ENCODE data around the gene ARID3B. TPM values are rescaled to one million over a fixed set of nuclear protein-coding genes. Genes with fewer than 3 reads are reported as not detected.

Gene ARID3B
- total RNA-seq, 1 donor from 2014 or later: 31.5 TPM

DNA sequence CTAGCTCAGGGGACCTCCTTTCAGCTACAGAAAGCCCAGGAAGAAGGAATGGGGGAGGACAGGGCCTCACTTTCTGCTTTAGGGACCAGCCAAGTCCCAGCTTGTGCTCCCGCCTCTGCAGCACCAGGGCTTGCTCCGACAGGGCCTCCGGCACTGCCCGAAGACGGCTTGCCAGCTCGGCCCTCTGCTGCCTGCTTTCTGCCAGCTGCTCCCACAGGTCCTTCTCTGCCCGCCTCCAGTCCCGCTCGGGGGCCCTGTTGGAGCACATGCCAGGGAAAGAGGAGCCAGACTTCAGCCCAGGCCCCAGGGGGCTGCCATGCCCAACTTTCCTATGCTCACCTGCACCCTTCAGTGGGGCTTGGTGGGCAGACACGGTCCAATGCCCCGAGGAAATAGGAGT is 70.3 kb downstream of the ARID3B start:
- H3K4me1 Mint-ChIP-seq: peaks cover 3% of the 10 kb centered on the region
- Histone ChIP-seq H2AFZ (replicated peaks) (no peak overlapping the region), H4K20me1 (ENCODE audit: low read depth) (peaks cover 6% of the 10 kb centered on the region), H3K36me3 (no peaks in the 10 kb centered on the region), H3K9ac (no peak overlapping the region), H3K9me3 (ENCODE audit: low read depth) (no peaks in the 10 kb centered on the region), H3F3A (ENCODE audit: low read depth) (peaks cover 20% of the 10 kb centered on the region), H3K27ac (no peak overlapping the region), H3K4me1 (peaks cover 14% of the 10 kb centered on the region), H3K27me3 (peaks cover 10% of the 10 kb centered on the region), H3K79me2 (ENCODE audit: low read depth) (peaks cover 7% of the 10 kb centered on the region), H3K4me2 (no peak overlapping the region), H3K4me3 (no peak overlapping the region)
- TF ChIP-seq EZH2 (IDR thresholded peaks at IDR 0.05): no peak
- TF ChIP-seq, protein P1, sequence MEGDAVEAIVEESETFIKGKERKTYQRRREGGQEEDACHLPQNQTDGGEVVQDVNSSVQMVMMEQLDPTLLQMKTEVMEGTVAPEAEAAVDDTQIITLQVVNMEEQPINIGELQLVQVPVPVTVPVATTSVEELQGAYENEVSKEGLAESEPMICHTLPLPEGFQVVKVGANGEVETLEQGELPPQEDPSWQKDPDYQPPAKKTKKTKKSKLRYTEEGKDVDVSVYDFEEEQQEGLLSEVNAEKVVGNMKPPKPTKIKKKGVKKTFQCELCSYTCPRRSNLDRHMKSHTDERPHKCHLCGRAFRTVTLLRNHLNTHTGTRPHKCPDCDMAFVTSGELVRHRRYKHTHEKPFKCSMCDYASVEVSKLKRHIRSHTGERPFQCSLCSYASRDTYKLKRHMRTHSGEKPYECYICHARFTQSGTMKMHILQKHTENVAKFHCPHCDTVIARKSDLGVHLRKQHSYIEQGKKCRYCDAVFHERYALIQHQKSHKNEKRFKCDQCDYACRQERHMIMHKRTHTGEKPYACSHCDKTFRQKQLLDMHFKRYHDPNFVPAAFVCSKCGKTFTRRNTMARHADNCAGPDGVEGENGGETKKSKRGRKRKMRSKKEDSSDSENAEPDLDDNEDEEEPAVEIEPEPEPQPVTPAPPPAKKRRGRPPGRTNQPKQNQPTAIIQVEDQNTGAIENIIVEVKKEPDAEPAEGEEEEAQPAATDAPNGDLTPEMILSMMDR (IDR thresholded peaks at IDR 0.05): no peak
- TF ChIP-seq EZH2phosphoT487 (IDR thresholded peaks at IDR 0.05): no peak
- H3K27me3 Mint-ChIP-seq (ENCODE audit: insufficient read depth, low read depth): peaks cover 8% of the 10 kb centered on the region
- no peak for DNase-seq (ENCODE audit: low spot score)
- no peaks in the 10 kb centered on the region for H3K9me3 Mint-ChIP-seq
- H3K4me3 Mint-ChIP-seq: no peak overlapping the region
- no peaks in the 10 kb centered on the region for H3K36me3 Mint-ChIP-seq
- H3K27ac Mint-ChIP-seq: no peak overlapping the region

DNA sequence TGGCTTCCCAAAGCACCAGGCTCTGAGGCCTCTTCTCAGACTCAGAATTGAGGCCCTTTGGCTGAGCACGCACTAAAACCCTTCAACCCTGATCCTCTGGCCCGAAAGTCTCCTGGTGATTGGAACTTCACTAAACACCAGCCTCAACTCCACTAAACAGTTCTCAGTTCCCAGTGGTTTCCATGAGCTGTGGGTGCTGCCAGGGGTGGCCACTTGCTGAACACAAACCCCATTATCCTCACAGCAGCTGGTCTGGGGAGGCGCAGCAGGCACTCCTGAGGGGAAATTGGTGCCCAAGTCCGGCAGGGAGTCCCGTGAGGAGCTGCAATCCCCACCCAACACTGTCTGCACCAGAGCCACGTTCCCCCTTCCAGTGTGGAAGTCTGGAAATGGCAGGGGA is 70.8 kb downstream of the ARID3B start:
- no peak overlapping the region for H3K27ac Mint-ChIP-seq

DNA sequence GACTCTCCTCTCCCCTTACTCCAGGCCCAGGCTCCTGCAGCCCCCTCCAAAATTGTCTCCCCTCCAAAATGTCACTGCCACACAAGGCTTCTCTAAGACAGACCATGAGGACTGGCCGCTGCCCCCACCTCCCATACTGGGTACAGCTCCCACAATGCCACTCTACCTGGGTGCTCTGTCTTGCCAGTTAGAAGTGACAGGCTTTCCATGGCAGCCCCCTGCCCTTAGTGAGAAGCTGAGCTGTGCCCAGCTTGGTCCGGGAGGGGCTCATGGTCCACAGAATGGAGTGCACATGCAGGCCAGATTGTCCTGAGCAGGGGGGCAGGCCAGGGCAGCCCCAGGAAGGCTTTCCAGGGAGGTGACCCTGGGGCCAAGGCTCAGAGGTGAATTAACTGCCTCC is 71.7 kb downstream of the ARID3B start:
- Histone ChIP-seq H3K27me3 (peaks cover 10% of the 10 kb centered on the region), H3K9me3 (ENCODE audit: low read depth) (no peaks in the 10 kb centered on the region), H3K4me2 (no peak overlapping the region), H3K36me3 (no peaks in the 10 kb centered on the region), H4K20me1 (ENCODE audit: low read depth) (peaks cover 19% of the 10 kb centered on the region), H2AFZ (replicated peaks) (no peak overlapping the region), H3K79me2 (ENCODE audit: low read depth) (peaks cover 21% of the 10 kb centered on the region), H3K27ac (no peak overlapping the region), H3K4me1 (peaks cover 25% of the 10 kb centered on the region), H3K9ac (no peak overlapping the region), H3F3A (ENCODE audit: low read depth) (peaks cover 20% of the 10 kb centered on the region), H3K4me3 (no peak overlapping the region)
- Mint-ChIP-seq H3K27ac (peak overlapping the region; percentile 95), H3K27me3 (ENCODE audit: insufficient read depth, low read depth) (peaks cover 8% of the 10 kb centered on the region), H3K9me3 (no peaks in the 10 kb centered on the region), H3K4me3 (peak overlapping the region; percentile 83), H3K36me3 (no peaks in the 10 kb centered on the region), H3K4me1 (peaks cover 16% of the 10 kb centered on the region)
- DNase-seq (ENCODE audit: low spot score): no peak
- TF ChIP-seq EZH2phosphoT487 (IDR thresholded peaks at IDR 0.05) (no peak), EZH2 (IDR thresholded peaks at IDR 0.05) (no peak)
- TF ChIP-seq, protein P1 (IDR thresholded peaks at IDR 0.05): no peak

More for the DNA sequence above, 70.8 kb downstream of the ARID3B start:
- H3K4me2 ChIP-seq: no peak overlapping the region
- peaks cover 12% of the 10 kb centered on the region for H3K79me2 ChIP-seq (ENCODE audit: low read depth)
- H3F3A ChIP-seq (ENCODE audit: low read depth): peaks cover 20% of the 10 kb centered on the region
- Mint-ChIP-seq H3K36me3 (no peaks in the 10 kb centered on the region), H3K27me3 (ENCODE audit: insufficient read depth, low read depth) (peaks cover 8% of the 10 kb centered on the region), H3K4me1 (peaks cover 8% of the 10 kb centered on the region), H3K9me3 (no peaks in the 10 kb centered on the region), H3K4me3 (no peak overlapping the region)
- no peak for DNase-seq (ENCODE audit: low spot score)
- no peak overlapping the region for H3K9ac ChIP-seq
- H3K4me1 ChIP-seq: peaks cover 18% of the 10 kb centered on the region
- H2AFZ ChIP-seq (replicated peaks): no peak overlapping the region
- peaks cover 10% of the 10 kb centered on the region for H3K27me3 ChIP-seq
- no peaks in the 10 kb centered on the region for H3K9me3 ChIP-seq (ENCODE audit: low read depth)
- no peak overlapping the region for H3K4me3 ChIP-seq
- H3K27ac ChIP-seq: no peak overlapping the region
- peaks cover 11% of the 10 kb centered on the region for H4K20me1 ChIP-seq (ENCODE audit: low read depth)
- no peaks in the 10 kb centered on the region for H3K36me3 ChIP-seq
- no peak for TF ChIP-seq EZH2 (IDR thresholded peaks at IDR 0.05)
- TF ChIP-seq, protein P1 (IDR thresholded peaks at IDR 0.05): no peak
- TF ChIP-seq EZH2phosphoT487 (IDR thresholded peaks at IDR 0.05): no peak
